ENCODE results near the gene RASAL3.

RASAL3 gene

GRCh38 chr19:15421721-15422260 is 42.6 kb downstream of the RASAL3 start:
- no peak overlapping the region for H3K4me3 ChIP-seq (ENCODE audit: low read depth, low read length)
- no peak for TF ChIP-seq MYC (IDR thresholded peaks at IDR 0.05; ENCODE audit: low read depth, low read length)
- TF ChIP-seq, protein P1, sequence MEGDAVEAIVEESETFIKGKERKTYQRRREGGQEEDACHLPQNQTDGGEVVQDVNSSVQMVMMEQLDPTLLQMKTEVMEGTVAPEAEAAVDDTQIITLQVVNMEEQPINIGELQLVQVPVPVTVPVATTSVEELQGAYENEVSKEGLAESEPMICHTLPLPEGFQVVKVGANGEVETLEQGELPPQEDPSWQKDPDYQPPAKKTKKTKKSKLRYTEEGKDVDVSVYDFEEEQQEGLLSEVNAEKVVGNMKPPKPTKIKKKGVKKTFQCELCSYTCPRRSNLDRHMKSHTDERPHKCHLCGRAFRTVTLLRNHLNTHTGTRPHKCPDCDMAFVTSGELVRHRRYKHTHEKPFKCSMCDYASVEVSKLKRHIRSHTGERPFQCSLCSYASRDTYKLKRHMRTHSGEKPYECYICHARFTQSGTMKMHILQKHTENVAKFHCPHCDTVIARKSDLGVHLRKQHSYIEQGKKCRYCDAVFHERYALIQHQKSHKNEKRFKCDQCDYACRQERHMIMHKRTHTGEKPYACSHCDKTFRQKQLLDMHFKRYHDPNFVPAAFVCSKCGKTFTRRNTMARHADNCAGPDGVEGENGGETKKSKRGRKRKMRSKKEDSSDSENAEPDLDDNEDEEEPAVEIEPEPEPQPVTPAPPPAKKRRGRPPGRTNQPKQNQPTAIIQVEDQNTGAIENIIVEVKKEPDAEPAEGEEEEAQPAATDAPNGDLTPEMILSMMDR (IDR thresholded peaks at IDR 0.05; ENCODE audit: low read depth, low read length): no peak
- TF ChIP-seq, protein P2, sequence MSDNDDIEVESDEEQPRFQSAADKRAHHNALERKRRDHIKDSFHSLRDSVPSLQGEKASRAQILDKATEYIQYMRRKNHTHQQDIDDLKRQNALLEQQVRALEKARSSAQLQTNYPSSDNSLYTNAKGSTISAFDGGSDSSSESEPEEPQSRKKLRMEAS (IDR thresholded peaks at IDR 0.05; ENCODE audit: low read depth, low read length): no peak
- no peak for TF ChIP-seq POLR2A (IDR thresholded peaks at IDR 0.05; ENCODE audit: extremely low read depth, insufficient read length)
- DNase-seq (ENCODE audit: low read depth): no peak

- DNase-seq (ENCODE audit: low read depth): no peak
- TF ChIP-seq, protein P2 (IDR thresholded peaks at IDR 0.05; ENCODE audit: low read depth, low read length): no peak
- TF ChIP-seq POLR2A (IDR thresholded peaks at IDR 0.05; ENCODE audit: extremely low read depth, insufficient read length) (no peak), MYC (IDR thresholded peaks at IDR 0.05; ENCODE audit: low read depth, low read length) (no peak)
- TF ChIP-seq, protein P1 (IDR thresholded peaks at IDR 0.05; ENCODE audit: low read depth, low read length): no peak
- H3K4me3 ChIP-seq (ENCODE audit: low read depth, low read length): no peak overlapping the region
Measured at GRCh38 chr19:15421136-15421695, 43.1 kb downstream of the RASAL3 start.

DNA sequence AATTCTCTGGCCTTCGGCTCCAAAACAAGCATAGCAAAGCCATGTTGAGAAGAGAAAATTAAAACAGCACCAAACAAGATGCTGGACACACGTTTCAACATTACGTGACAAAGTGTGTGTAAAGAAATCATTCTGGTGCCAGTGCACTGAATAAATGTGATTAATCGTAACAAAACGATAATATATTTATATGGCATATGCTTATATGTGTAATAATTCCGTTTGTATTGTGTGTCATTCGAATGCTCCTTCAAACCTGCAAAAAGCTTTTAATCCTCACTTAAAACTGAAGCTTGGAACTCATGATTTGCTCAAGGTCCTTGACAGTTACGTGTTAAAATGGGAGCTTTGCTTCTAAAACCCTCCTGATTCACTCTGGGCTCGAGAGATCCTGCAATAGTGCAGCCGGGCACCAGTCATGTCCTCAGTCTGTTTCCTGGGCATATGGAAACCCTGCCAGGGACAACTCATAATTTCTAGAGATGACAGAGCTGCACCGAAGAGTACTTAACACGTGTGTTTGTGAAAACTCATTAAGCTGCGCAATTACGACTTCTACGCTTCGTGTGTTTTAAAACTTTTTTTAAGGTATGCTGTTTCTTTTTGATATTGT is 44.8 kb downstream of the RASAL3 start:
- H3K4me3 ChIP-seq (ENCODE audit: low read depth, low read length): no peak overlapping the region
- TF ChIP-seq, protein P1 (IDR thresholded peaks at IDR 0.05; ENCODE audit: low read depth, low read length): no peak
- peak; percentile 17 for DNase-seq (ENCODE audit: low read depth)

- TF ChIP-seq MYC (IDR thresholded peaks at IDR 0.05; ENCODE audit: low read depth, low read length): peak; percentile 61; the same call in 1 of the 2 replicates
- TF ChIP-seq, protein P1 (IDR thresholded peaks at IDR 0.05; ENCODE audit: low read depth, low read length): peak; percentile 67
- TF ChIP-seq, protein P2 (IDR thresholded peaks at IDR 0.05; ENCODE audit: low read depth, low read length): peak; percentile 70
- peak; percentile 84 for TF ChIP-seq POLR2A (IDR thresholded peaks at IDR 0.05; ENCODE audit: extremely low read depth, insufficient read length)
- peak; percentile 99 for DNase-seq (ENCODE audit: low read depth)
- peak within 1 kb of the TSS; percentile 97 for H3K4me3 ChIP-seq (ENCODE audit: low read depth, low read length)
Measured at GRCh38 chr19:15418579-15419412, 45.5 kb downstream of the RASAL3 start, which contains the start of gene AKAP8L. Gene AKAP8L, minus strand, starts transcription at chr19:15418988. Its CDS starts 65 bp downstream, at chr19:15418923.

GRCh38 chr19:15418231-15418578 is 46.1 kb downstream of the RASAL3 start:
- TF ChIP-seq MYC (IDR thresholded peaks at IDR 0.05; ENCODE audit: low read depth, low read length): no peak
- TF ChIP-seq, protein P1 (IDR thresholded peaks at IDR 0.05; ENCODE audit: low read depth, low read length): no peak
- no peak for TF ChIP-seq POLR2A (IDR thresholded peaks at IDR 0.05; ENCODE audit: extremely low read depth, insufficient read length)
- TF ChIP-seq, protein P2 (IDR thresholded peaks at IDR 0.05; ENCODE audit: low read depth, low read length): no peak
- DNase-seq (ENCODE audit: low read depth): no peak
- H3K4me3 ChIP-seq (ENCODE audit: low read depth, low read length): peak overlapping the region; percentile 97

Data from NB4 (cell line).